ELF-1 (cell line): ENCODE data around the gene PDCD4.
"Not testable (repeated sequence)": the region's sequence is repeated elsewhere in the genome, so short reads cannot be mapped to it uniquely, and the experiment has no call there.

Experiments used
- DNase-seq: peaks from one replicate; pipeline ENCODE4 v3.0.0-alpha.2; 2016; ENCODE audit warnings: low read depth, low spot score

PDCD4 gene

GRCh38 chr10:110881905-110882304 lies 10.2 kb downstream of the PDCD4 start:
- DNase-seq = no peak

GRCh38 chr10:110883924-110884323 lies 12.2 kb downstream of the PDCD4 start:
- no peak for DNase-seq

DNA sequence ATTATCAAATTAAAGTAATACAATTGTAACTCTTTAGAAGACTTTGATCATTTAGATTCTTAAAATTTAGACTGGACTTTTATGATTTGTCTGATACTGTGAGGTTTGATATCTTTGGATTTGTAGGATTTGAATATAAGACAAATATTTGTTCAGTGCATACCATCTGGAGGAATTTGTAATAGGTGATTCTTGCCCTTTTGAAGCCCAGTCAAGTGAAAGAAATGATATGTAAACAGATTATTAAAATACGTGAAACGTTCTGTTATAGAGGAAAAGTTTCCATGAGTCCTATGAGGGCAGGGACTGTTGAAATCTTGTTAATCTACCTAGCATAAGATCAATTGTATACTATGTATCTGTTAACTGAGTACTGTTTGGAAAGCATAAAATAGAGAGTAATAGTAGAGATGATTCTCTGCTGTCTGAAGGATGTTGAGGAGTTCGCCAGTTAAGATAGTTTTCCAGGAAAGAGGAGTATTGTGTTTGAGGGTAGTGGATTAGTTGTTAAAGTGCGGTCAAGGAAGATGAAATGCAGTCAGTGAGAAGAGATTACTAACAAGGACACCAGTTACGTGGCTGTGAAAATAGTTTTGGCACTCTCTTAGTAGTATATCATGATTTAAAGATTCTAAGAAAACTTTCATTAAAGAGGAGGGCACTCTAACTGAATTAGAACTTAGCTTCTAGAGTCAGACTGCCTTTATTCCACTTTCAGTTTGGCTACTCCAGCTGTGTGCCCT lies 14.4 kb downstream of the PDCD4 start:
- no peak for DNase-seq

DNA sequence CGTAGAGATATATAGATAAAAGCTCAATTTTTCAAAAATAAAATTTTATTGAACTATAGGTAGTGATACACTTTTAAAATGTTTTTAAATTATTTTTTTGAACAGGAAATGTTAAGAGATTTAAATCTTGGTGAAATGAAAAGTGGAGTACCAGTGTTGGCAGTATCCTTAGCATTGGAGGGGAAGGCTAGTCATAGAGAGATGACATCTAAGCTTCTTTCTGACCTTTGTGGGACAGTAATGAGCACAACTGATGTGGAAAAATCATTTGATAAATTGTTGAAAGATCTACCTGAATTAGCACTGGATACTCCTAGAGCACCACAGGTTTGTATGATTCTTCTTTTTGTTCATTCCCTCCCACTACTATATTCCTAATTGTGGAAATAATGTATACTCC lies 15.8 kb downstream of the PDCD4 start:
- no peak for DNase-seq

- DNase-seq = no peak
These were observed 21.0 kb downstream of the PDCD4 start for GRCh38 chr10:110892602-110893288.

DNA sequence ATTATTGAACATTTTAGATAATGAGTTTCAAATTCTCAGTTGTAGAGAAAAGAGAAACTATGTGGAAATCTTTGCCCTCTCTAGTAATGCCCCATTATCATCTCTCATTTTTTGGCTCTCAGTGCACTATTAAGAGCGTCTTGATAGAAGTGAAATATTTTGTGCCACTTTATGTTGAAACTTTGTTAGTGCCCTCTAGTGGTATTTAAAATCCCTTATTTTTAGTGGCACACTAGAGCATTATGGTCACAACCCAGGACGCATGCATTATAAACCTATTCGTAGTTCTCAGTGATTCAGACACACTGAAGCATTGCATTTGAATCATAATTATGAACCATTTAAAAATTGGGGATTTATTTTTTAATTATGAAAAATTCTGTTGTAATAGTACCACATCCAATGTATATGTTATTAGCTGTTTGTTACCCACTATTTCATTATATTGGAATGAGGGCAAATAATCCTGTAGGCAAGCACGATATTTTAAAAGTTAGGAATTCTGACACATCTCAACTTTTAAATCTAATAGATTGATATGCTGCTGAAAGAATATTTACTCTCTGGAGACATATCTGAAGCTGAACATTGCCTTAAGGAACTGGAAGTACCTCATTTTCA lies 21.9 kb downstream of the PDCD4 start:
- DNase-seq = no peak

DNA sequence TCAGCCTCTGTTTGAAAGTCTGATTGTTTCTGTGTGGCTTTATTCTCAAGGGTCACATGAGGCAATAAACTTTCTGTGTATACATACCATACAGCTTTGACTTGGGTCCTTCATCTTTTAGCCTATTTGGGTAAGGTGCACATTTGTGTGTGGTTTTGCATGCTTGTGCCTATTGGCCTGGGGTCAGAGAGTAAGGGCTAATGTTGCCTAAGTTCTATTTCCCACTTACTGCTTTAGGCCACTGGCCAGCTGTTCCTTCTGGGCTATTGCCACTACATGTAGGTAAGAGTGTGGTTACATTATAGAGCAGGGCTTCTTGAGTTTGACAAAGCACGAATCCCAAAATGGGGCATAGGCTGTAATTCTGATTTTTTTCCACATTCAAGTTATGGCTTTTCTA lies 25.5 kb downstream of the PDCD4 start:
- DNase-seq = no peak

DNA sequence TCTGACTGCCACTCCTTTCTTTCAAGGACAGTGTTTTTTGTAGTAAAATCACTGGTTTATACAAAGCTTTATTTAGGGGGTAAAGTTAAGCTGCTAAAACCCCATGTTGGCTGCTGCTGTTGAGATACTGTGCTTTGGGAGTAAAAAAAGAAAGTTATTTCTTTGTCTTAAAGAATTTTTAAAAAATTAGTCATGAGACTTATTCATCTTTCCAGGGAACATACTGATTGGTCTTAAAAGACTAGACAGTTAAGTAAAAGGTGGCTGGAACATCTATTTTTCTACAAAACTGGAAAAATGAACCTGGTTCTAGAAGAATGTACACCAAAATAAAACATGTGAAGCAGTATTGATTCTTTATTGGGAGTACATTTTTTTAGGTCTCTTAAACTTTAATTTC lies 26.7 kb downstream of the PDCD4 start:
- DNase-seq = no peak

GRCh38 chr10:110900983-110901382 lies 29.3 kb downstream of the PDCD4 start:
- no peak for DNase-seq

- DNase-seq = no peak
These were observed 30.5 kb downstream of the PDCD4 start for GRCh38 chr10:110901954-110902819.

- no peak for DNase-seq
These were observed 31.9 kb downstream of the PDCD4 start for GRCh38 chr10:110903280-110904278.

GRCh38 chr10:110910138-110910537 lies 38.4 kb downstream of the PDCD4 start:
- DNase-seq = no peak

- no peak for DNase-seq
These were observed 40.6 kb downstream of the PDCD4 start for GRCh38 chr10:110912374-110912773.

- no peak for DNase-seq
These were observed 42.7 kb downstream of the PDCD4 start for GRCh38 chr10:110914431-110914830.

DNA sequence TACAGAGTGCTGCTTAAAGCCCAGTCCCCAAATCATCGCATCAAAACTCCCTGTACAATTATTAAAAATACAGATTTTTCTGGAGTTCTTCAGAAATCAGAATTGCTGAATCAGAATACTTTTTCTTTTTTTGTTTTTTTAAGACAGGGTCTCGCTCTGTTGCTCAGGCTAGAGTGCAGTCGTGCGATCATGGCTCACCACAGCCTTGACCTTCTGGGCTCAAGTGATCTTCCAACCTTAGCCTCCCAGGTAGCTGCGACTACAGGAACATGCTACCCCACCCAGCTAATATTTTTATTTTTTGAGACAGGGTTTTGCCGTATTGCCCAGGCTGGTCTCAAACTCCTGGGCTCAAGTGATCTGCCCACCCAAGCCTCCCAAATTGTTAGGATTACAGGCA lies 43.3 kb downstream of the PDCD4 start:
- no peak for DNase-seq

GRCh38 chr10:110915600-110915999 lies 43.9 kb downstream of the PDCD4 start:
- not testable (repeated sequence) for DNase-seq

GRCh38 chr10:110916554-110917346 lies 45.0 kb downstream of the PDCD4 start:
- DNase-seq = no peak

DNA sequence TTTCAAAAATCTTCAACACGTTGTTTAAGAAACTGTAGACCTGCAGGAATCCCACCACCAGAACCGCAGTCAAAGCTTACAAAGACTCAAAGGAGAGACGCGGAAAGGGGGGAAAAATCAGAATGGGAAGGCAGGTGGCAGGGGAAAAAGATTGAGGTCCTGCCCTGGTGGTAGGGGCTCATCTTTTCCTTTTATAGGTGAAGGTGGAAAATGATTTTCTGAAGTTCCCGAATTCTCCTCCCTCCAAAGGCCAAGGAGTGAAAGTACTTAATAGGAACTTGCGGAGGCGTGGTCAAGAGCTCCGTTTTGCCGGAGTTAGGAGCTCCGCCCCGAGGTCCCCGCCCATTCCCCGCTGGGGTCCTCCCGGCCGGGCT lies 46.5 kb downstream of the PDCD4 start:
- peak; percentile 98 for DNase-seq

DNA sequence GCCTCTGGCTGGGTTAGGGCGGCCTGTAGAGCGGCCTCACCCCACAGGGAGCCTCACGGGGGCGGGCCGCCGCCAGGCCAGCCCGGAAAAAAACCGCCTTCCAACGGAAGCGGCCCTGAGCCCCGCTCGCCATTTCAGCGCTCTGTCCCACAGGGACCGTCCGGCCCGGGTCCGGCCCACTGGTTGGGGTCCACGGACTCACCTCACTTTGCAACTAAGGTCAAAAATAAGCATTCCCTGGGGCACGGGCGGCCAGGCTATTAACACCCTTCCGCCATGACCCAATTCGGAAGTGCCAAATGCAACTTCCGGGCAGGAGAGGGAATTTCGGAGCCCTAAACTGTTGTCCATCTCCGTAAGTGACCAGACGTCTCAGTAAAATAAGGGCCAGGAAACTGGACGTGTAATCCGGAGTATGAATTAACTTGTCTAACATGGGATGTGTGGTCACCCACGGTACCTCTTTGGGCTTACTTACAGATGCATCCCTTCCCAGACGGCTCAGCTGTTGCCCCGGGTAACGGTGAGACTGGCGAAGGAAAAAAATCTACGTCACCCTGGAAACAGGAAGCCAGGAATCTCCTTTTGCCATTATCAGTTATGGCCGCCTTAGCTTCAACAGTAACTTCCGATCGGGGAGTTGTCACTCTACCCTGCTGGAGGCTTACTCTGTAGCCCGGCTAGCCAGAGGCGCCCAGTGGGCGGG lies 47.1 kb downstream of the PDCD4 start, which contains the start of gene BBIP1:
TSS of gene BBIP1 (minus strand) at position 538 of the 706 bp plus-strand sequence. CDS start 1,023 bp downstream, outside the sequence.
- peak; percentile 100 for DNase-seq
